HEK293T (cell line): Measurements from ENCODE around the gene MYH3.
A peak's percentile ranks its signal among the peaks of the same experiment; 100 is the strongest.

Experiments
- CTCF ChIA-PET: fragments of 350-600 bp; formaldehyde crosslinking; extraction: SDS; loops from one replicate; lab custom pipeline; 2021; ENCODE audit warnings: antibody characterized with exemption, inconsistent platforms; lab: Yijun Ruan, JAX
- POLR2A ChIA-PET: fragments of 350-600 bp; formaldehyde crosslinking; extraction: SDS; loops from one replicate; lab custom pipeline; 2020; ENCODE audit warnings: antibody characterized with exemption, inconsistent platforms; lab: Yijun Ruan, JAX
- DNase-seq: peaks from one replicate; pipeline ENCODE4 v3.0.0; 2012; ENCODE audit warnings: mixed read lengths; ENCODE audit errors: extremely low spot score
- ARNT ChIP-seq: fragments of 450-650 bp; IDR thresholded peaks from 2 replicates; pipeline ENCODE4 v1.6.1; 2017; ENCODE audit warnings: mild to moderate bottlenecking
- BHLHE40 ChIP-seq: fragments of 450-650 bp; IDR thresholded peaks from 2 replicates; pipeline ENCODE4 v1.6.1; 2016; ENCODE audit warnings: mild to moderate bottlenecking, moderate library complexity, borderline replicate concordance
- CTBP1 ChIP-seq: fragments of 450-650 bp; IDR thresholded peaks from 2 replicates; pipeline ENCODE4 v1.6.1; 2016; ENCODE audit warnings: borderline replicate concordance
- ELF4 ChIP-seq: fragments of 450-650 bp; IDR thresholded peaks from 2 replicates; pipeline ENCODE4 v1.6.1; 2017; ENCODE audit warnings: antibody characterized with exemption
- FOXA1 ChIP-seq: fragments of 450-650 bp; IDR thresholded peaks from 2 replicates; pipeline ENCODE4 v1.6.1; 2016; ENCODE audit warnings: mild to moderate bottlenecking
- FOXK2 ChIP-seq: fragments of 450-650 bp; IDR thresholded peaks from 2 replicates; pipeline ENCODE4 v1.6.1; 2016; ENCODE audit warnings: mild to moderate bottlenecking
- FOXM1 ChIP-seq: fragments of 450-650 bp; IDR thresholded peaks from 2 replicates; pipeline ENCODE4 v1.6.1; 2017; ENCODE audit warnings: mild to moderate bottlenecking, borderline replicate concordance
- HDGF ChIP-seq: fragments of 450-650 bp; IDR thresholded peaks from 2 replicates; pipeline ENCODE4 v1.6.1; 2017; ENCODE audit warnings: antibody characterized with exemption, borderline replicate concordance
- L3MBTL2 ChIP-seq: fragments of 450-650 bp; conservative IDR thresholded peaks from 2 replicates; pipeline ENCODE4 v1.6.1; 2016; ENCODE audit warnings: mild to moderate bottlenecking
- LEF1 ChIP-seq: fragments of 450-650 bp; IDR thresholded peaks from 2 replicates; pipeline ENCODE4 v1.6.1; 2017; ENCODE audit warnings: mild to moderate bottlenecking, borderline replicate concordance
- NFRKB ChIP-seq: fragments of 450-650 bp; IDR thresholded peaks from 2 replicates; pipeline ENCODE4 v1.6.1; 2016; ENCODE audit warnings: mild to moderate bottlenecking, moderate library complexity
- PKNOX1 ChIP-seq: fragments of 450-650 bp; IDR thresholded peaks from 2 replicates; pipeline ENCODE4 v1.6.1; 2016
- SP1 ChIP-seq: fragments of 450-650 bp; IDR thresholded peaks from 2 replicates; pipeline ENCODE4 v1.6.1; 2017
- SUZ12 ChIP-seq: fragments of 450-650 bp; IDR thresholded peaks from 2 replicates; pipeline ENCODE4 v1.6.1; 2016; ENCODE audit warnings: mild to moderate bottlenecking
- TARDBP ChIP-seq: fragments of 450-650 bp; IDR thresholded peaks from 2 replicates; pipeline ENCODE4 v1.6.1; 2016
- ZNF384 ChIP-seq: fragments of 450-650 bp; IDR thresholded peaks from 2 replicates; pipeline ENCODE4 v1.6.1; 2016

The MYH3 gene

GRCh38 chr17:10657148-10657547 is at the start of gene MYH3:
Gene MYH3, minus strand, starts transcription at chr17:10657309. Its CDS starts 2,245 bp downstream, at chr17:10655064.
- POLR2A ChIA-PET, result no interaction called here
- no peak for DNase-seq
- CTCF ChIA-PET, result no interaction called here
- TF ChIP-seq FOXA1 (no peak), BHLHE40 (no peak), PKNOX1 (no peak), SUZ12 (no peak), FOXM1 (no peak), CTBP1 (no peak), ZNF384 (no peak), NFRKB (no peak), HDGF (no peak), ARNT (no peak), TARDBP (no peak), FOXK2 (no peak), L3MBTL2 (no peak)

GRCh38 chr17:10705727-10706126 is 48.6 kb upstream of the MYH3 start:
- CTCF ChIA-PET, result no interaction called here

GRCh38 chr17:10702574-10702973 is 45.5 kb upstream of the MYH3 start:
- DNase-seq, result no peak
- no peak for TF ChIP-seq ZNF384
- no peak for TF ChIP-seq ARNT
- TF ChIP-seq CTBP1, result no peak
- no peak for TF ChIP-seq SUZ12
- TF ChIP-seq FOXK2, result no peak
- no peak for TF ChIP-seq SP1
- TF ChIP-seq BHLHE40, result no peak
- TF ChIP-seq PKNOX1, result no peak
- no peak for TF ChIP-seq FOXM1
- TF ChIP-seq LEF1, result no peak
- ChIA-PET CTCF (interaction anchor here (0.6 kb wide), 1 partner anchor 918 kb away, joined by 3 read pairs; no protein-coding TSS in a partner anchor), POLR2A (no interaction called here)

More at GRCh38 chr17:10705727-10706126, 48.6 kb upstream of the MYH3 start:
- POLR2A ChIA-PET, result no interaction called here
- no peak for DNase-seq
- TF ChIP-seq SUZ12 (no peak), CTBP1 (no peak), ELF4 (no peak), L3MBTL2 (no peak), SP1 (no peak), FOXA1 (no peak), LEF1 (no peak), FOXK2 (no peak), ARNT (no peak), ZNF384 (no peak), FOXM1 (no peak), TARDBP (no peak), HDGF (no peak), NFRKB (no peak), BHLHE40 (no peak), PKNOX1 (no peak)

GRCh38 chr17:10699856-10700255 is 42.7 kb upstream of the MYH3 start:
- ChIA-PET POLR2A (no interaction called here), CTCF (no interaction called here)
- DNase-seq, result no peak
- no peak for TF ChIP-seq PKNOX1

- peak; percentile 11 for DNase-seq
- ChIA-PET CTCF (no interaction called here), POLR2A (interaction anchor here (1.3 kb wide), 1 partner anchor 31 kb away, joined by 4 read pairs; the partner anchor contains the start of gene TMEM220)
- TF ChIP-seq FOXA1, result no peak
- TF ChIP-seq L3MBTL2, result no peak
- TF ChIP-seq SP1, result no peak
- TF ChIP-seq HDGF, result no peak
- TF ChIP-seq TARDBP, result no peak
- no peak for TF ChIP-seq FOXK2
Observed at GRCh38 chr17:10698096-10698818, 41.1 kb upstream of the MYH3 start.
